ENCODE data around the gene RAB34.

RAB34 gene

GRCh38 chr17:28675490-28675889 lies 42.2 kb downstream of the RAB34 start:
- DNase-seq (ENCODE audit: low spot score) = no peak

DNA sequence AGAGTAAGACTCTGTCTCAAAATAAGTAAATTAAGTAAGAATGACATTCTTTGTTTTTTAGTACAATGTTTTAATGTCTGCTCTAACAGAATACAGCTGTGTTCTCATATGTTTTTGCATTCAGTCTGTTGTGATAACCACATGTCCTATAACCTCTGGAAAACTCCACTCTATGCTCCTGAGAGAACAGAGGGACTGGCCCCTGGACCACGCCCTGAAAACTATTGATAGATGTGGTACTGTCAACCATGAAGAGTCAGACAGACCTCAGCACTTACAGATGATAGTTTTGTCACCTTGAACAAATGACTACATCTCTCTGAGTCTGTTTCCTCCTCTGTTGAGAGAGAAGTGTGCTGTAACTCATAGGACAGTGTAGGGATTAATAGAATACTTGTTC lies 47.8 kb downstream of the RAB34 start:
- no peak for DNase-seq (ENCODE audit: low spot score)

GRCh38 chr17:28667870-28668269 lies 49.8 kb downstream of the RAB34 start:
- no peak for DNase-seq (ENCODE audit: low spot score)

GRCh38 chr17:28665994-28666393 lies 51.7 kb downstream of the RAB34 start:
- DNase-seq (ENCODE audit: low spot score) = no peak
